GM12801 (cell line): ENCODE data around the gene LRRC15.

Experiments
- CTCF ChIP-seq: IDR thresholded peaks from one replicate; pipeline ENCODE4 v1.5.1; 2011; ENCODE audit warnings: control low read depth; ENCODE audit not compliant: insufficient read length; ENCODE audit errors: extremely low read depth

The LRRC15 gene

DNA sequence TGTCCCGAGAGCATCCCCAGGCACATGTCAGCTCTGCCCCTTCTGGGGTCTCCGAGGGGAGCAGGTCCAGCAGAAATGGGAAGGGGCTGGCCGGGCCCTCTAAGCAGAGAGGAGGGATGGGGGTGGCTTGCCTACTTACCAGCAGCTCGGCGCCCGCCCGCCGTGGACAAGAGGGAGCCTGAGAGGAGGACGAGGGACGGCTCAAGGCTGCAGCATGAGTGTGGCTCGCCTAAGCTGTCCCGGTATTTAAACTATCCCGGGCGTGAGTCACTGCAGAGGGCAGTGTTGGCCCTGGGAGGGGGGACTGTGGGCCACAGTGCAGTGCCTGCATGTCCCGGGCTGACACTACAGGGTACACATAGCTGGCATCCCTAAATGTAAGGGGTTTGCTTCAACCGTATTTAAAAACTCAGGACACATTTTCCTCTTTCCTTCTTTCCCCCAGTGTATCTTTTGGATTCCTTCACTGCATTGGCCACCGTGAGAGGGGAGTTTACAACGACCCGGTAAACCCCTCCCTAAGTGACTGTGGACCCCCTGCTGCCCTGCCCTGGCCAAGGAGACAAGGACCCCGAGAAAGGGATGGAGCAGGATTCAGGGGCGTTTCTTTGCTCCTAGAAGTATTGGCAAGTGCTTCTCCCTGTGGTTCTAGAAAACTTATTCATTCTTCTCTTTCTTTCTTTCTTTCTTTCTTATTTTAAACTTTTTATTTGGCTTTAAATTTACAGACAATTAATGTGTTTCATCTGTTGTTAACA is at the start of gene LRRC15:
Gene LRRC15, minus strand, starts transcription at position 222 of the 758 bp plus-strand sequence. CDS start 8,700 bp downstream, outside the sequence.
- TF ChIP-seq CTCF: no peak

DNA sequence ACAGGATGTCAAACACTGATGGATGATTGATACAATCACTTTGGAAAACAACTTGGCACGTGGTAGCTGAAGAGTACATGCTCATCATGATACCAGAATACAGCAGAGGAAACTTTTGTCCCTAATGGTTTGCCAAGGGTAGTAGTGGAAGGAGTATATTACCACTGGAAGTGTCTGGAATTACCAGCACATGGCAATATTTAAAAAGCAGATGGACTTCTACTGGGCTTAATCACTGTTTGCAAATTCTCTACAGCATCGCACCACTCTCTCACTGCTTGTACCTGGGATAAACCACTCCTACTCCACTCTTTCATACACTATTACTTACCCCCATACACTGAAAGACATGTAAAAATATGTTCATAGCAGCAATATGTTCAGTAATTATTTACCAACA is 49.1 kb upstream of the LRRC15 start:
- no peak for TF ChIP-seq CTCF

DNA sequence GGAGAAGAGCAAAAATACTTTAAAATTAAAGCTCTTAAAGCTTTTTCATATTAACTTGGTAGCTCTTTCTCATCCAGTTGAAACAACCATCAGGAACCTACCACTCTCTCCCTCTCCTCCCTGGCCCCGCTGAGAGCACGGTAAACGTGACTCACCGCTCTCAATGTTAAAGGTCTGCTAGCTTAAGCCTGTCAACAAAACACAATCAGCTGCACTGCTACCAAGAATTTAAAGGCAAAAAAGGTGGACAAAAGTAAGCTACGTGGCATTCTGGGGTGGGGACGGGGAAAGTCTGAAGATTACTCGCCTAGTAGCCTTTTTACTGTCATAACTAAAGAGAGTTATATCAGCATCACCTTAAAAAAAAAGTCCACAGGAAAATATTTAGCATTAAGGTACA is 37.9 kb upstream of the LRRC15 start:
- TF ChIP-seq CTCF: no peak

DNA sequence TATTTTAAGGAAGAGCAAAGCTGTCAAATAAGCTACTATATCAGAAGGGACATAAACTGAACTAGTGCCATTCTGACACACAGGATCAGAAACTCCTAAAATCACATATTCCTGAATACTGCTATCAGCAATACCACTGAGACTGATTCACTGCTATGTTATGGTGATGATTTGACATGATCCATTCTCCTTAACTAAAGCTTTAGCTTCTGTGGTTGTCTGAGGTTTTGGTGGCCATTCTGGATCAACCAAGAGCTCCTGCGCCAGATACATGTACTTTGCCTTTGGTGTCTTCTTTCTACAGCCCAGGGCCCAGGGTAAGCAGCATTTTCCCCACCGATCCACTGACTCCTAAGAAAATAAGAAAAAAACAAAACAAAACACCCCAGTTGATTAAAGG is 36.2 kb upstream of the LRRC15 start:
- TF ChIP-seq CTCF: no peak

DNA sequence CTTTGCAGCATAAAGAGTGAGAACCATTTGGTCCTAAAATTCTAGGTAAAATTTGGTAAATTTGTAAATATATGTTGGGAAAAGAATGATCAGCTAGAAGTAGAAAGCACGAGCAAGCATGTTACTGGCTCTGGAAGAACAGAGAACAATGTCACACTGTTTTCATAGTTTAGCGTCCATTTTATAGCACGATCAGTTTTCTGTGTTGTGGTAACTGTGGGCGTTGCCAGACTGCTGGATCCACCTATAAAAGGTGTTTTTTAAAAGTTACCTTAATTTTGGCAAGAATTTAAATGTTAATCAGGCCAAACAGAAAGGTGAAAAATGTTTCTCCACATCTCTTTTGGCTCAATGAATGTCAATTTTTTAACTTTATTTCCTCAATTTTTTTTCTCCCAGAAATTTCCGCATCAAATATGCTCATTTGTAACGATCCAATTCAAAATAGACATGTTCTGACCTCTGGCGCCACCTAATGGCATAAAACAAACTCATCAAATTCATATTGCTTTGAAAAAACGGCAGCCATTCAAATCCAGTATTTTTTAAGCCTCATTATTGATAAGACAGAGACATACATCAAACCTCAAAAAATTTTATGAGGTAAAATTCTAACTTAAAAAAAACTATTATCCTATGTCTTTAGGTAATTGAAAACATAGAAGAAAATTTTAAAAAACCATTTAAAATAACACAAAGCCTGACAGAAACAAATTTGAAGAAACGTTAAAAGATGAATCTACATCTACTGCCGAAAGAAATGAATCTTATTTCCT is 35.0 kb upstream of the LRRC15 start:
- no peak for TF ChIP-seq CTCF

- TF ChIP-seq CTCF: no peak
Observed at GRCh38 chr3:194401868-194402329, 32.4 kb upstream of the LRRC15 start.

- no peak for TF ChIP-seq CTCF
Observed at GRCh38 chr3:194401346-194401745, 31.8 kb upstream of the LRRC15 start.
